HL-60 (cell line): ENCODE results near the gene ARSJ.

Source experiments
- CTCF ChIP-seq: IDR thresholded peaks from one replicate; pipeline ENCODE4 v1.5.1; 2011; ENCODE audit warnings: low read length, control low read depth, inconsistent platforms; ENCODE audit not compliant: insufficient read depth
- GABPA ChIP-seq: IDR thresholded peaks from 2 replicates; pipeline ENCODE4 v1.6.1; 2012; ENCODE audit warnings: low read depth
- POLR2AphosphoS5 ChIP-seq: IDR thresholded peaks from 2 replicates; pipeline ENCODE4 v1.6.1; 2012; ENCODE audit warnings: low read depth

- TF ChIP-seq CTCF (no peak), POLR2AphosphoS5 (no peak), GABPA (no peak)
These were observed 18.6 kb upstream of the ARSJ start for GRCh38 chr4:113998079-113998478.
